ENCODE data around the gene ARID2. TPM values are rescaled to one million over a fixed set of nuclear protein-coding genes. Genes with fewer than 3 reads are reported as not detected.

Gene ARID2
- total RNA-seq, 1 donor from 2014 or later: 28.7 TPM

GRCh38 chr12:45850302-45850701 lies 120.8 kb downstream of the ARID2 start:
- Mint-ChIP-seq H3K4me3 (ENCODE audit: low read depth) (no peak overlapping the region), H3K27ac (no peak overlapping the region), H3K36me3 (ENCODE audit: low read depth) (peaks cover 61% of the 10 kb centered on the region), H3K4me1 (ENCODE audit: low read depth) (no peaks in the 10 kb centered on the region), H3K9me3 (no peaks in the 10 kb centered on the region), H3K27me3 (ENCODE audit: low read depth) (no peaks in the 10 kb centered on the region)
- intact Hi-C loops (cut with micrococcal nuclease): no loop called here
- DNase-seq (ENCODE audit: low spot score): no peak

DNA sequence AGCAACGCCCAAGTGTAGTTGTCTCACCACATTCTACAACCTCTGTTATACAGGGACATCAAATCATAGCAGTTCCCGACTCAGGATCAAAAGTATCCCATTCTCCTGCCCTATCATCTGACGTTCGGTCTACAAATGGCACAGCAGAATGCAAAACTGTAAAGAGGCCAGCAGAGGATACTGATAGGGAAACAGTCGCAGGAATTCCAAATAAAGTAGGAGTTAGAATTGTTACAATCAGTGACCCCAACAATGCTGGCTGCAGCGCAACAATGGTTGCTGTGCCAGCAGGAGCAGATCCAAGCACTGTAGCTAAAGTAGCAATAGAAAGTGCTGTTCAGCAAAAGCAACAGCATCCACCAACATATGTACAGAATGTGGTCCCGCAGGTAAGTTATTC lies 123.0 kb downstream of the ARID2 start:
- no peaks in the 10 kb centered on the region for H3K4me1 Mint-ChIP-seq (ENCODE audit: low read depth)
- H3K36me3 Mint-ChIP-seq (ENCODE audit: low read depth): peaks cover 54% of the 10 kb centered on the region
- intact Hi-C loops (cut with micrococcal nuclease): no loop called here

DNA sequence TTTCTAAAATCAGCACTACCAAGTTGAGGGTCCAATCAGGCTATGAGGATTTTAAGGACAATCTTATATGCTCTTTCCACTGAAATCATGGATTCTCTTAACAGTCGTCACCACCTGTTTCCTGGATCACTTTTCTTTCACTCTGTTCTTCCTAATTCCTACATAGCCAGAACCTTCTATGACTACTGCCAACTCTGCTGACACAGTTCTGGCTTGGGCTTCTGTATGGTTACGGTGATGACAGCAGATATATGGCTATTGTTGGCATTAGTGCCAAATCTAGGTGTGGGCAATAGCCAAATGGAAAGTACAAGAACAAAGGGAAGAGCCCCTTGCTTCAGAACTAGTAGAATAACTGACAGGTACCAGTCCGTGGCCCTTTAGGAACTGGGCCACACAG lies 124.0 kb downstream of the ARID2 start:
- no peaks in the 10 kb centered on the region for H3K4me1 Mint-ChIP-seq (ENCODE audit: low read depth)
- DNase-seq (ENCODE audit: low spot score): no peak
- no peaks in the 10 kb centered on the region for H3K9me3 Mint-ChIP-seq
- H3K36me3 Mint-ChIP-seq (ENCODE audit: low read depth): peaks cover 56% of the 10 kb centered on the region
- H3K27me3 Mint-ChIP-seq (ENCODE audit: low read depth): no peaks in the 10 kb centered on the region
- intact Hi-C loops (cut with micrococcal nuclease): no loop called here
- H3K4me3 Mint-ChIP-seq (ENCODE audit: low read depth): no peak overlapping the region
- H3K27ac Mint-ChIP-seq: no peak overlapping the region

More for the DNA sequence above, 123.0 kb downstream of the ARID2 start:
- H3K4me3 Mint-ChIP-seq (ENCODE audit: low read depth): no peak overlapping the region
- no peaks in the 10 kb centered on the region for H3K27me3 Mint-ChIP-seq (ENCODE audit: low read depth)
- no peaks in the 10 kb centered on the region for H3K9me3 Mint-ChIP-seq
- no peak for DNase-seq (ENCODE audit: low spot score)
- no peak overlapping the region for H3K27ac Mint-ChIP-seq

- no peak for DNase-seq (ENCODE audit: low spot score)
- Mint-ChIP-seq H3K27me3 (ENCODE audit: low read depth) (no peaks in the 10 kb centered on the region), H3K27ac (no peak overlapping the region), H3K36me3 (ENCODE audit: low read depth) (peaks cover 54% of the 10 kb centered on the region), H3K9me3 (no peaks in the 10 kb centered on the region), H3K4me1 (ENCODE audit: low read depth) (peaks cover 3% of the 10 kb centered on the region), H3K4me3 (ENCODE audit: low read depth) (no peak overlapping the region)
- intact Hi-C loops (cut with micrococcal nuclease): no loop called here
These were observed 133.8 kb downstream of the ARID2 start for GRCh38 chr12:45863332-45863731.

DNA sequence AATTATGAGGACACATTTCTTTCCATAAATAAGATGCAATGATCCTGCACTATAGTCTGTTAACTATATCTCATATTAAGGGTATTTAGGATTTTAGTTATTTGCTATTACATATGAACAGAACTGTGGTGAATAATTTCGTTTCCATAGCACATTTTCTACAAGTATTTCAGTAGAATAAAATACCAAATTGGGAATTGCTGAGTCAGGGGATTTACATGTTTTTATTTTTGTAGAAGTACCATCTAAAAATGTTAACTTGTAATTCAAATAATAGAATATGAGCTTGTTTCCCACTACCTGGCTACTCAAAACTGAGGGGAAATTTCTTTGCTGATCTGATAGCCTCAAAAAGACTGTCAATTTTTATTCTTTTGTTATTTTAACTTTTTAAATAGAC lies 136.8 kb downstream of the ARID2 start:
- Mint-ChIP-seq H3K27ac (no peak overlapping the region), H3K4me3 (ENCODE audit: low read depth) (no peak overlapping the region), H3K36me3 (ENCODE audit: low read depth) (peaks cover 63% of the 10 kb centered on the region), H3K4me1 (ENCODE audit: low read depth) (peaks cover 4% of the 10 kb centered on the region), H3K9me3 (no peaks in the 10 kb centered on the region), H3K27me3 (ENCODE audit: low read depth) (no peaks in the 10 kb centered on the region)
- no peak for DNase-seq (ENCODE audit: low spot score)
- intact Hi-C loops (cut with micrococcal nuclease): no loop called here

DNA sequence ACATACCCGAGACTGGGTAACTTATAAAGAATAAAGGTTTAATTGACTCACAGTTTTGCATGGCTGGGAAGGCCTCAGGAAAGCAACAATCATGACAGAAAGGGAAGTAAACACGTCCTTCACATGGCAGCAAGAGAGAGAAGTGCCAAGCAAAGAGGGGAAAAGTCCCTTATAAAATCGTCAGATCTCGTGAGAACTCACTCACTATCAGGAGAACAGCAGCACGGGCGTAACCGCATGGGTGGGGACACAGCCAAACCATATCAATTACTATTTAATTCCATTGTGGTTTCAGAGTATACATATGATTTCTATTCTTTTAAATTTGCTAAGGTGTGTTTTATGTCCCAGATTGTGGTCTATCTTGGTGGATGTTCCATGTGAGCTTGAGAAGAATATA lies 142.9 kb downstream of the ARID2 start:
- Mint-ChIP-seq H3K4me3 (ENCODE audit: low read depth) (no peak overlapping the region), H3K4me1 (ENCODE audit: low read depth) (peaks cover 25% of the 10 kb centered on the region), H3K27me3 (ENCODE audit: low read depth) (no peaks in the 10 kb centered on the region), H3K9me3 (peaks cover 5% of the 10 kb centered on the region), H3K36me3 (ENCODE audit: low read depth) (peaks cover 75% of the 10 kb centered on the region), H3K27ac (no peak overlapping the region)
- no peak for DNase-seq (ENCODE audit: low spot score)
- intact Hi-C loops (cut with micrococcal nuclease): no loop called here

GRCh38 chr12:45877069-45877468 lies 147.6 kb downstream of the ARID2 start:
- Mint-ChIP-seq H3K27me3 (ENCODE audit: low read depth) (no peaks in the 10 kb centered on the region), H3K4me3 (ENCODE audit: low read depth) (no peak overlapping the region), H3K36me3 (ENCODE audit: low read depth) (peaks cover 82% of the 10 kb centered on the region), H3K27ac (no peak overlapping the region), H3K4me1 (ENCODE audit: low read depth) (peaks cover 51% of the 10 kb centered on the region), H3K9me3 (peaks cover 5% of the 10 kb centered on the region)
- no peak for DNase-seq (ENCODE audit: low spot score)
- intact Hi-C loops (cut with micrococcal nuclease): no loop called here

- intact Hi-C loops (cut with micrococcal nuclease): no loop called here
- H3K9me3 Mint-ChIP-seq: peaks cover 11% of the 10 kb centered on the region
- peak; percentile 14 for DNase-seq (ENCODE audit: low spot score)
- no peaks in the 10 kb centered on the region for H3K27me3 Mint-ChIP-seq (ENCODE audit: low read depth)
- peak overlapping the region; percentile 41 for H3K4me3 Mint-ChIP-seq (ENCODE audit: low read depth)
- H3K4me1 Mint-ChIP-seq (ENCODE audit: low read depth): peaks cover 48% of the 10 kb centered on the region
- peaks cover 82% of the 10 kb centered on the region for H3K36me3 Mint-ChIP-seq (ENCODE audit: low read depth)
- H3K27ac Mint-ChIP-seq: peak overlapping the region; percentile 81
These were observed 149.2 kb downstream of the ARID2 start for GRCh38 chr12:45878630-45879255.

DNA sequence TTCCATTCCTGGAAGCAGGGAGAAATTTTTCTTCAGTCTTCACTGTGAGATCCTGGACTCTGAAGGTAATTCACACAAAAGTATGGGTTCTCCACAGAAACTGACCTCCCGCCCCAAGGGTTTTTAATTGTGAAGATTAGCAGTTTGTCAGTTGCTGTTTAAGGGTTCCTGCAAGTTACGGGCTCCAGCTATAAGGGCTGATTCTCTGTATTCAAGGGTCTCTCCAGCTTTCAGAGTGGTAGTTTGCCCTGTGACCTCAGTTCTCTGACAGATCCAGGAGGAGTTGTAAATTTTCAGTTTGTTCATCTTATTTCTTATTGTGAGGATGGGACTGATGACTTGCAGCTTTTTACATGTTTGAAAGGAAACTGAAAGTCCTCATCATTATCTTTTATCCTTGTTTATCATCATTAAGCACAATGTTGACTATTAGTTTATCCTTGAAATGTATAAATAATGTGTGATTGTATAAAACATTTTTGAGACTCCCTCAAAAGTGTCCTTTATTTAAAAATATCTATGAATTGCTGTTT lies 149.9 kb downstream of the ARID2 start:
- intact Hi-C loops (cut with micrococcal nuclease): no loop called here
- H3K4me1 Mint-ChIP-seq (ENCODE audit: low read depth): peaks cover 48% of the 10 kb centered on the region
- peaks cover 12% of the 10 kb centered on the region for H3K9me3 Mint-ChIP-seq
- H3K27me3 Mint-ChIP-seq (ENCODE audit: low read depth): no peaks in the 10 kb centered on the region
- H3K36me3 Mint-ChIP-seq (ENCODE audit: low read depth): peaks cover 82% of the 10 kb centered on the region
- DNase-seq (ENCODE audit: low spot score): no peak
- H3K4me3 Mint-ChIP-seq (ENCODE audit: low read depth): peak overlapping the region; percentile 56
- H3K27ac Mint-ChIP-seq: peak overlapping the region; percentile 81

DNA sequence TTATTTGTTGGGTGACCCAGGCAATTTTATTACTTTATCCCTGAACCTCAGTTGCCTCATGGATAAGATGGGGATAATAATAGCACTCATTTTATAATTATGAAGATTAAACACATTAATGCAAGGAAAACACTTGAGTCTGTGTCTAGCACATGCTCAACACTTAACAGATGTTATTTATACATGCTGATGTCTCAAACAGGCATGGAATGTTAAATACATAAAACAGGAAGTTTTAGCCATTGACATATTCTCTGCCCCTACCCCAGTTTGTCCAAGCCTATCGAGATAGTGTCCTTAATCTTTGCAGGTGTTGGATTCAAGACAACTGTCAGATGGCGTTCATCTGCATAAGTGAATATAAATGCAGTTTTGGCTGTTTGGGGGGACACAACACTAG lies 151.0 kb downstream of the ARID2 start:
- intact Hi-C loops (cut with micrococcal nuclease): no loop called here

DNA sequence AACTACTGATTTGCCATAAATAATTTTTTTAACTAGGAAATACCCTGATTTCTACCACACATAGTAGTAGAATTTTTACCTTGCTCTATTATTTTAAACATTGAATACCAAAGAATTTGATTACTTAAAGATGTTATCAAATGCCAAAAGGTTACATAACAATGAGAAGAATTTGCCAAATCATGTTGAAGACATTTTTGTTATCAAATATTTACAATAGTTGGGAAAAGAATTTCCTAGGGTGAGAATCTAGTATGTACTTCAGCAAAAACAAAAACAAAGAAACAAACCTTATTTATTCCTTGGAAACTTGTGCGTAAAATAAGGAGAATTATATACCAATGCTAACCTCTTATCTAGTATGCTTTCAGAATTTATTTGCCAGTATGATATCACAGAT lies 153.7 kb downstream of the ARID2 start:
- Mint-ChIP-seq H3K27me3 (ENCODE audit: low read depth) (no peaks in the 10 kb centered on the region), H3K36me3 (ENCODE audit: low read depth) (peaks cover 83% of the 10 kb centered on the region)

More for the DNA sequence above, 151.0 kb downstream of the ARID2 start:
- no peak overlapping the region for H3K4me3 Mint-ChIP-seq (ENCODE audit: low read depth)
- DNase-seq (ENCODE audit: low spot score): no peak
- peaks cover 81% of the 10 kb centered on the region for H3K36me3 Mint-ChIP-seq (ENCODE audit: low read depth)
- H3K9me3 Mint-ChIP-seq: peaks cover 18% of the 10 kb centered on the region
- H3K4me1 Mint-ChIP-seq (ENCODE audit: low read depth): peaks cover 45% of the 10 kb centered on the region
- H3K27ac Mint-ChIP-seq: no peak overlapping the region
- no peaks in the 10 kb centered on the region for H3K27me3 Mint-ChIP-seq (ENCODE audit: low read depth)

DNA sequence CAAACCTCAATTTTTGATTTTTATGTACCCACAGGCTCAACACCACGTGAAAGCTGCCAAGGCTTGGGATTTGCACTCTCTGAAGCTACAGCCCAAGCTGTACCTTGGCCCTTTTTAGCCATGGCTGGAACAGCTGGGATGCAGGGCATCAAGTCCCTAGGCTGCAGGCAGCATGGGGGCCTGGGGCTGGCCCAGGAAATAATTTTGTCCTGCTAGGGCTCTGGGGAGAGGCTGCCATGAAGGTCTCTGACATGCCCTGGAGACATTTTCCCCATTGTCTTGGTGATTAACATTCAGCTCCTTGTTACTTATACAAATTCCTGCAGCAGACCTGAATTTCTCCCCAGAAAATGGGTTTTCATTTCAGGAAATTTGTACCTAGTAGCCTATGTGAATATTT lies 157.2 kb downstream of the ARID2 start:
- no peak for DNase-seq (ENCODE audit: low spot score)
- Mint-ChIP-seq H3K27me3 (ENCODE audit: low read depth) (no peaks in the 10 kb centered on the region), H3K4me3 (ENCODE audit: low read depth) (no peak overlapping the region), H3K4me1 (ENCODE audit: low read depth) (peaks cover 9% of the 10 kb centered on the region), H3K27ac (no peak overlapping the region), H3K36me3 (ENCODE audit: low read depth) (peaks cover 68% of the 10 kb centered on the region), H3K9me3 (peaks cover 28% of the 10 kb centered on the region)
- intact Hi-C loops (cut with micrococcal nuclease): no loop called here

More for the DNA sequence above, 153.7 kb downstream of the ARID2 start:
- intact Hi-C loops (cut with micrococcal nuclease): no loop called here
- Mint-ChIP-seq H3K4me3 (ENCODE audit: low read depth) (no peak overlapping the region), H3K27ac (no peak overlapping the region), H3K4me1 (ENCODE audit: low read depth) (peaks cover 28% of the 10 kb centered on the region), H3K9me3 (peaks cover 28% of the 10 kb centered on the region)
- DNase-seq (ENCODE audit: low spot score): no peak

DNA sequence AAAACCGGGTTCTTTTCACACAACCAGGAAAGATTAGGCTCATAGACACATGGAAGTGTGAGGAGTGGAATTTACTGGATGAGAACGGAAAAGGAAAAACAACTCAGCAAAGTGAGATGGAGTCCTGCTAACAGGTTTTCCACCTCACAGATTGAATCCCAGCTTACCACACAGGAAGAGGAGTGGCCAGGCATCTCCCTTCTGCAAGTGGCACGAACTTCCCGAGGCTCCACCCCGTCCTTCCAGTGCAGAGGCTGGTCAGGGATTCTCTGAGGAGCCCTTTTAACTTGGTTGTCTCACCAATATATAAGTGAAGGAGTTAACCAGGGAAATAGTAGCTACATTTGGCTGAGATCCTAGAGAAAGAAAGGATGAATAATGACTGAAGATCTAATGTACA lies 158.0 kb downstream of the ARID2 start:
- H3K27me3 Mint-ChIP-seq (ENCODE audit: low read depth): no peaks in the 10 kb centered on the region

More for the DNA sequence above, 158.0 kb downstream of the ARID2 start:
- peaks cover 67% of the 10 kb centered on the region for H3K36me3 Mint-ChIP-seq (ENCODE audit: low read depth)
- no peak overlapping the region for H3K27ac Mint-ChIP-seq
- H3K4me1 Mint-ChIP-seq (ENCODE audit: low read depth): peaks cover 13% of the 10 kb centered on the region
- DNase-seq (ENCODE audit: low spot score): no peak
- H3K9me3 Mint-ChIP-seq: peaks cover 28% of the 10 kb centered on the region
- intact Hi-C loops (cut with micrococcal nuclease): no loop called here
- no peak overlapping the region for H3K4me3 Mint-ChIP-seq (ENCODE audit: low read depth)

Data from activated T-helper 2 cell treated with anti-CD3 and anti-CD28 coated beads, Interferon-gamma antibody, Interleukin-2, Interleukin-4, amounts not matched to agents 10 μg/mL and 5 μg/mL and 100 μg/mL, durations not matched to agents 14 hours and 24 hours and 36 hours (primary cell).